GM06990 (cell line): ENCODE data around the gene RBM33.

Experiments
- DNase-seq: peaks from one replicate; pipeline ENCODE4 v3.0.0-alpha.2; 2011; ENCODE audit not compliant: insufficient read length; ENCODE audit errors: extremely low read depth
- H3K27me3 ChIP-seq: replicated peaks from 2 replicates; pipeline ENCODE4 v1.6.0; 2011; ENCODE audit warnings: low read length; ENCODE audit not compliant: control insufficient read depth, insufficient read depth
- H3K36me3 ChIP-seq: 2 replicates; pipeline ENCODE4 v1.5.1; 2011; ENCODE audit warnings: low read length; ENCODE audit not compliant: control insufficient read depth, insufficient read depth
- H3K4me3 ChIP-seq: replicated peaks from 2 replicates; pipeline ENCODE4 v1.5.1; 2011; ENCODE audit warnings: low read depth, mild to moderate bottlenecking, control low read depth, low read length
- TF ChIP-seq, protein P1 (sequence below): IDR thresholded peaks from 2 replicates; pipeline ENCODE4 v1.5.1; 2011; ENCODE audit warnings: low read length, control low read depth, mild to moderate bottlenecking, inconsistent platforms; ENCODE audit not compliant: insufficient read depth, poor library complexity, severe bottlenecking

The RBM33 gene

DNA sequence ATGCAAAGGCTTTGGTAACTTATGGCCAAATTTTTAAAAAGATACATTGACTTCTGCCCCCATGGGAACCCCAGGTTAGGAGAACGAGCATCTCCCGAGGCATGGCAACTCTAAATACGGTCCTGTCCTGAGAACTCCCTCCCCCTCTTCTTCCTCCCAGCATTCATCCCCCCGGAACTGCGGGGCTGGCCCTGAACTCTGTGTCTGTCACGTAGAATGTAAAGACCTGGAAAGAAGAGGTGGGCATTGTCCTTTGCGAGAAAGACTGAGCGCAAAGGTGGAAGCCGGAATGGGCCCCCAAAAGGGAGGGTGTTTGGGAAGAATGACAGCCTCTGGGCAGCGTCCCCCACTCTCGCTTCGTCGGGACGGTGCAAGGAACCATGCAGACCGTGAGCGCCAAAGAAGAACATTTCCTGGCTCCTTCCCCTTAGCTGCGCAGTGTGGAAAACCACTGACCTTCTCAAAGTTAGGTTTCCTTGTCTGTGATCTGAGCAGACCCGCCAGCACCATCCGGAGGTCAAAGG lies 146.8 kb downstream of the RBM33 start:
- TF ChIP-seq, protein P1, sequence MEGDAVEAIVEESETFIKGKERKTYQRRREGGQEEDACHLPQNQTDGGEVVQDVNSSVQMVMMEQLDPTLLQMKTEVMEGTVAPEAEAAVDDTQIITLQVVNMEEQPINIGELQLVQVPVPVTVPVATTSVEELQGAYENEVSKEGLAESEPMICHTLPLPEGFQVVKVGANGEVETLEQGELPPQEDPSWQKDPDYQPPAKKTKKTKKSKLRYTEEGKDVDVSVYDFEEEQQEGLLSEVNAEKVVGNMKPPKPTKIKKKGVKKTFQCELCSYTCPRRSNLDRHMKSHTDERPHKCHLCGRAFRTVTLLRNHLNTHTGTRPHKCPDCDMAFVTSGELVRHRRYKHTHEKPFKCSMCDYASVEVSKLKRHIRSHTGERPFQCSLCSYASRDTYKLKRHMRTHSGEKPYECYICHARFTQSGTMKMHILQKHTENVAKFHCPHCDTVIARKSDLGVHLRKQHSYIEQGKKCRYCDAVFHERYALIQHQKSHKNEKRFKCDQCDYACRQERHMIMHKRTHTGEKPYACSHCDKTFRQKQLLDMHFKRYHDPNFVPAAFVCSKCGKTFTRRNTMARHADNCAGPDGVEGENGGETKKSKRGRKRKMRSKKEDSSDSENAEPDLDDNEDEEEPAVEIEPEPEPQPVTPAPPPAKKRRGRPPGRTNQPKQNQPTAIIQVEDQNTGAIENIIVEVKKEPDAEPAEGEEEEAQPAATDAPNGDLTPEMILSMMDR: no peak
- no peak overlapping the region for H3K4me3 ChIP-seq
- DNase-seq: no peak
- H3K36me3 ChIP-seq: no peaks in the 10 kb centered on the region
- H3K27me3 ChIP-seq: no peaks in the 10 kb centered on the region

DNA sequence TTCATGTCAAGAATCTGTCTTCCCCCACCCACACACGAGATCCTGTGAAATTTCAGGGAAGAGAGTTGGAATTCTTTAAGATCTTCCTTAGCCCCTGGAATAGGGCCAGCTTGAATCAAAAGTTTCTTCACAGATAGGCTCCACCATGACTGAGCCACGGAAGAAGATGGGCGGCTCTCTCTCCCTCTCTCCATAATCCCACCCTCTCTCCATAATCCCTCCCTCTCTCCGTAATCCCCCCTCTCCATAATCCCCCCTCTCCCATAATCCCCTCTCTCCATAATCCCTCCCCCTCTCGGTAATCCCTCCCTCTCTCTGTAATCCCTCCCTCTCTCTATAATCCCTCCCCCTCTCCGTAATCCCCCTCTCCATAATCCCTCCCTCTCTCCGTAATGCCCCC lies 147.4 kb downstream of the RBM33 start:
- TF ChIP-seq, protein P1: no peak
- DNase-seq: no peak
- Histone ChIP-seq H3K36me3 (no peaks in the 10 kb centered on the region), H3K4me3 (no peak overlapping the region), H3K27me3 (no peaks in the 10 kb centered on the region)

DNA sequence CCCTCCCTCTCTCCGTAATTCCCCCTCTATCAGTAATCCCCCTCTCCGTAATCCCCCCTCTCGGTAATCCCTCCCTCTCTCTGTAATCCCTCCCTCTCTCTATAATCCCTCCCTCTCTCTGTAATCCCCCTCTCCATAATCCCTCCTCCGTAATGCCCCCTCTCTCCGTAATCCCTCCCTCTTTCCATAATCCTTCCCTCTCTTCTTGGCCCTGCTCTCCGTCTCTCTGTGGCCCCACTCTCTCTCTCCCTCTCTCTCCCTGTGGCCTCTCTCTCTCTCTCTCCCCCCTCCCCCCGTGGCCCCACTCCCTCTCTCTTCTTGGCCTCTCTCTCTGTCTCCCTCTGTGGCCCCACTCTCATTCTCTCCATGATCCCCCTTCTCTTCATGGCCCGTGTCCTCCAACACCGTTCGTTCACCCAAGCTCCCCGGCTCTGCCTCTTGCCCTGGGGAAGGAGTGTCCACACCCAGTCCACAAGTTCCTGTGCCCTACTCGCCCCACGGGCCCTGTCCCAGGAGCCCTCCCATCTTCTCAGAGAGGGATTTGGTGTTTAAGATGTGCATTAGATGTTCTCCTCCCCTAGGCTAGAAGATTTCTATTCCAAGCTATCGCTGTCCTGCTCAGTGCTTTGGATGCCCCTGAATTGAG lies 148.0 kb downstream of the RBM33 start:
- TF ChIP-seq, protein P1: no peak
- DNase-seq: no peak
- no peak overlapping the region for H3K4me3 ChIP-seq
- H3K36me3 ChIP-seq: no peaks in the 10 kb centered on the region
- no peaks in the 10 kb centered on the region for H3K27me3 ChIP-seq

DNA sequence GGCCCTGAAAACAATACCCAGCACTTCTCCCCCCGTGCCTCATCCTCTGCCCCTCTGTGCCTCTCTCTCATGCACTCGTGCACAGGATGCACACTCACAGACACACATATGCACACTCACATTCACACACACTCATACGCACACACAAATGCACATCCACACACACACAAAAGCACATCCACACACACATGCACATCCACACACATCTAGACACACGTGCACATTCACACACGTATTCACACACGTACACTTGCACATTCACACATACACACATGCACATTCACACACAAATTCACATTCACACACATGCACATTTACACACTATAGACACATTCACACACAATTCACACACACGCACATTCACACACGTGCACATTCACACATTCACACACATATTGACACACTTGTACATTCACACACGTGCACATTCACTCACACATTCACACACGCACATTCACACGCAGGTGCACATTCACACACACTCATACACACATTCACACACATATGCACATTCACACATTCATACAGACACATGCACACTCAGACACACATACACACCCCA lies 148.6 kb downstream of the RBM33 start:
- H3K27me3 ChIP-seq: no peaks in the 10 kb centered on the region
- TF ChIP-seq, protein P1: no peak
- H3K36me3 ChIP-seq: no peaks in the 10 kb centered on the region
- H3K4me3 ChIP-seq: no peak overlapping the region
- DNase-seq: no peak

DNA sequence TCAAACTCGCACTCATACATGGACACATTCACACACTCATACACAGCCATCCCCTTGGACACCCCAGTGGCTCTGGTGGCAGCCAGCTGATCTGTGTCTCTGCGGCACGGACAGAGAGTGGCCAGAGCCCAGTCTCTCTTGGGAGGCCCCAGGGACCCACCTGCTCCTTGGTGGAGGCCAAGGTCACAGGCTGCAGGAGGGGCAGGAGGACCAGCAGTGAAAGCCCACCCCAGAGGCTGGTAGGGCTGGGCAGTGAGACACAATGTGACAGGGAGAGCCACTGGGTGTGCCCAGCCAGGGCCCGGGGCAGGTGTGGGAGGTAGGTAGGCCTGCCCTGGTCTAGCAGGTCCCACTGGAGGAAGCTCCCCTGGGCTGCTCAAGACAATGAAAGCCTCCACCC lies 149.3 kb downstream of the RBM33 start:
- TF ChIP-seq, protein P1: no peak
- H3K4me3 ChIP-seq: no peak overlapping the region
- no peaks in the 10 kb centered on the region for H3K36me3 ChIP-seq
- DNase-seq: no peak
- no peaks in the 10 kb centered on the region for H3K27me3 ChIP-seq
